ENCODE measurements around the gene SIGLEC11. TPM values are rescaled to one million over a fixed set of nuclear protein-coding genes. Genes with fewer than 3 reads are reported as not detected.
A peak's percentile ranks its signal among the peaks of the same experiment; 100 is the strongest.

Gene SIGLEC11
- total and polyA plus RNA-seq, 2 of the 13 experiments (the other 11 are each of a cell fraction or from before 2014, with no cell fraction given): not detected

- TF ChIP-seq ZNF280D (CRISPR knock-in tag; IDR thresholded peaks at IDR 0.05): peak; percentile 100
- TF ChIP-seq ZBTB37 (CRISPR knock-in tag; IDR thresholded peaks at IDR 0.05): peak; percentile 96
- TF ChIP-seq ZKSCAN5 (CRISPR knock-in tag; IDR thresholded peaks at IDR 0.05): peak; percentile 96
- TF ChIP-seq ZNF333 (CRISPR knock-in tag; IDR thresholded peaks at IDR 0.05; ENCODE audit: borderline replicate concordance): peak; percentile 100
- TF ChIP-seq DPF2 (CRISPR knock-in tag; IDR thresholded peaks at IDR 0.05; ENCODE audit: borderline replicate concordance, low read depth): peak; percentile 68; the same call in 1 of the 2 replicates
- no peak for TF ChIP-seq RFX1 (IDR thresholded peaks at IDR 0.05)
- peak; percentile 100 for TF ChIP-seq ARID4A (CRISPR knock-in tag; IDR thresholded peaks at IDR 0.05; ENCODE audit: borderline replicate concordance)
- 0 out of 2 replicates have a peak, but pooled peaks have one; percentile 39 for TF ChIP-seq TRIM24 (CRISPR knock-in tag; IDR thresholded peaks at IDR 0.05)
- peak; percentile 100 for TF ChIP-seq ZNF558 (CRISPR knock-in tag; IDR thresholded peaks at IDR 0.05; ENCODE audit: borderline replicate concordance)
- TF ChIP-seq MAFK (conservative IDR thresholded peaks at IDR 0.05 in 1 of 2, IDR thresholded peaks at IDR 0.05 in 1 of 2; ENCODE audit: low read length in 2 of 2): no peak
- peak; percentile 100 for TF ChIP-seq MAF1 (CRISPR knock-in tag; IDR thresholded peaks at IDR 0.05; ENCODE audit: borderline replicate concordance)
- TF ChIP-seq ZMAT3 (CRISPR knock-in tag; conservative IDR thresholded peaks at IDR 0.05): peak; percentile 100
- TF ChIP-seq SRY (CRISPR knock-in tag; IDR thresholded peaks at IDR 0.05): peak; percentile 100
- TF ChIP-seq ZNF350 (CRISPR knock-in tag; IDR thresholded peaks at IDR 0.05; ENCODE audit: borderline replicate concordance, low read depth): peak; percentile 100
- TF ChIP-seq PBX3 (CRISPR knock-in tag; IDR thresholded peaks at IDR 0.05; ENCODE audit: borderline replicate concordance): peak; percentile 99
- TF ChIP-seq THAP7 (CRISPR knock-in tag; IDR thresholded peaks at IDR 0.05): peak; percentile 99
- TF ChIP-seq RFX3 (CRISPR knock-in tag; IDR thresholded peaks at IDR 0.05): peak; percentile 80
Observed at GRCh38 chr19:49987159-49987698, 26.3 kb upstream of the SIGLEC11 start (continued).
